ENCODE results near the gene RRP12.

DNA sequence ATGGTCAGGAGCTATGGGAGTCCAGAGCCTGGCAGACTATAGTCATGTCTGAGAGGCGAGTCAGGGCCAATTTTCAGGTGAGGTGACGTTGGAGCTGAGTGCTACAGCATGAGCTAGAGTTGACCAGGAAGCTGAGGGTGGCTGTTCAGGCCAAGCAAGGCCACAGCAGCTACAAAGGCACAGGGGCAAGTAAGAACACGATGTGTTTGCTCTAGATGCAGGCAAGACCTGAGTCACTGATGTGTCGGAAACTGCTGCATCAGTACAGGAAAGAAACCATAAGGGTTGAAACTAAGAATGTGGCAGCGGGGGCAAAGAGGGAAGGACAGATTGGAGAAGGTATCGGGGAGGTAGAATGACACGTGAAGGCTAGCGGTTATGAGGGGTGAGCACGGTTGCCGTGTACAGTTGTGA, 11.8 kb upstream of the RRP12 start:
- TF ChIP-seq, protein P1, sequence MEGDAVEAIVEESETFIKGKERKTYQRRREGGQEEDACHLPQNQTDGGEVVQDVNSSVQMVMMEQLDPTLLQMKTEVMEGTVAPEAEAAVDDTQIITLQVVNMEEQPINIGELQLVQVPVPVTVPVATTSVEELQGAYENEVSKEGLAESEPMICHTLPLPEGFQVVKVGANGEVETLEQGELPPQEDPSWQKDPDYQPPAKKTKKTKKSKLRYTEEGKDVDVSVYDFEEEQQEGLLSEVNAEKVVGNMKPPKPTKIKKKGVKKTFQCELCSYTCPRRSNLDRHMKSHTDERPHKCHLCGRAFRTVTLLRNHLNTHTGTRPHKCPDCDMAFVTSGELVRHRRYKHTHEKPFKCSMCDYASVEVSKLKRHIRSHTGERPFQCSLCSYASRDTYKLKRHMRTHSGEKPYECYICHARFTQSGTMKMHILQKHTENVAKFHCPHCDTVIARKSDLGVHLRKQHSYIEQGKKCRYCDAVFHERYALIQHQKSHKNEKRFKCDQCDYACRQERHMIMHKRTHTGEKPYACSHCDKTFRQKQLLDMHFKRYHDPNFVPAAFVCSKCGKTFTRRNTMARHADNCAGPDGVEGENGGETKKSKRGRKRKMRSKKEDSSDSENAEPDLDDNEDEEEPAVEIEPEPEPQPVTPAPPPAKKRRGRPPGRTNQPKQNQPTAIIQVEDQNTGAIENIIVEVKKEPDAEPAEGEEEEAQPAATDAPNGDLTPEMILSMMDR (IDR thresholded peaks at IDR 0.05): no peak
- TF ChIP-seq POLR2A (IDR thresholded peaks at IDR 0.05): no peak

Data from body of pancreas (tissue), 4 donors.